ENCODE data around the gene THRB. TPM values are rescaled to one million over a fixed set of nuclear protein-coding genes. Genes with fewer than 3 reads are reported as not detected.

Gene THRB
- total and polyA plus RNA-seq, 2 donors (not counting 3 experiments of a cell fraction or from before 2014, with no cell fraction given): 0.06 TPM; not detected in 1

DNA sequence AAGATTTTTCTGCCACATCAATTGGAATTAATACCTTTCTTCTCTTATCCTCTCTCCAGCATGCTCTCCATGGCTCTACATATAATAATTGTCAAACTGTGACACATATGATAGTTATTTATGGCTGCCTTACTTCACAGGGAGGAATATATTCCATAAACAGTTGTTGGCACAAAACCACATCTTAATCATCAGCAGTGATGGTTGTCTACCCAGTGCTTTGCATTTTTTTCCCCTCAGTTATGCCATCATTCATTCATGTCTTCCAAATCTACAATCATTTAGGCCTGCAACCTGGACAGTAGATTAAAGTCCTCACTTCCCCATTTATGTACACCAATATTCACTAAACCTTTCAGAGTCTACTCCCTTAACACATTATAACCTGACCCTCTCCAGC, 107.7 kb downstream of the THRB start:
- no peaks in the 10 kb centered on the region for H3K4me1 ChIP-seq (ENCODE audit: control insufficient read depth, extremely low read depth, insufficient read depth, low read length)
- no peak overlapping the region for H3K4me3 ChIP-seq (replicated peaks in 1 of 3; ENCODE audit: insufficient read depth in 1 of 3, low read depth in 1 of 3, low read length in 3 of 3)
- ChIA-PET POLR2A (no interaction called here), CTCF (no interaction called here)
- no peaks in the 10 kb centered on the region for H4K20me1 ChIP-seq (replicated peaks; ENCODE audit: control insufficient read depth, extremely low read depth, insufficient read depth, low read length)
- no peaks in the 10 kb centered on the region for H3K9me3 ChIP-seq (replicated peaks; ENCODE audit: control insufficient read depth, insufficient read depth, low read length)
- H3K27ac ChIP-seq (ENCODE audit: insufficient read depth, low read depth, low read length): no peak overlapping the region
- dilution Hi-C loops (cut with MboI; ENCODE audit: extremely low pct_ligation_motif_present, low sequenced_read_pairs) (no loop called here), intact Hi-C loops (cut with micrococcal nuclease) (no loop called here)
- BruUV-seq (replicated peaks): no TSS peak
- H3K36me3 ChIP-seq (ENCODE audit: control insufficient read depth in 2 of 2, extremely low read depth in 1 of 2, insufficient read depth in 2 of 2, low read length in 2 of 2): no peaks in the 10 kb centered on the region
- no peaks in the 10 kb centered on the region for H3K27me3 ChIP-seq (ENCODE audit: control insufficient read depth in 2 of 2, insufficient read depth in 2 of 2, low read length in 2 of 2)
- no peak for TF ChIP-seq GATA2 (IDR thresholded peaks at IDR 0.05; ENCODE audit: insufficient read depth, insufficient read length, low read depth, low read length)
- TF ChIP-seq, protein P1, sequence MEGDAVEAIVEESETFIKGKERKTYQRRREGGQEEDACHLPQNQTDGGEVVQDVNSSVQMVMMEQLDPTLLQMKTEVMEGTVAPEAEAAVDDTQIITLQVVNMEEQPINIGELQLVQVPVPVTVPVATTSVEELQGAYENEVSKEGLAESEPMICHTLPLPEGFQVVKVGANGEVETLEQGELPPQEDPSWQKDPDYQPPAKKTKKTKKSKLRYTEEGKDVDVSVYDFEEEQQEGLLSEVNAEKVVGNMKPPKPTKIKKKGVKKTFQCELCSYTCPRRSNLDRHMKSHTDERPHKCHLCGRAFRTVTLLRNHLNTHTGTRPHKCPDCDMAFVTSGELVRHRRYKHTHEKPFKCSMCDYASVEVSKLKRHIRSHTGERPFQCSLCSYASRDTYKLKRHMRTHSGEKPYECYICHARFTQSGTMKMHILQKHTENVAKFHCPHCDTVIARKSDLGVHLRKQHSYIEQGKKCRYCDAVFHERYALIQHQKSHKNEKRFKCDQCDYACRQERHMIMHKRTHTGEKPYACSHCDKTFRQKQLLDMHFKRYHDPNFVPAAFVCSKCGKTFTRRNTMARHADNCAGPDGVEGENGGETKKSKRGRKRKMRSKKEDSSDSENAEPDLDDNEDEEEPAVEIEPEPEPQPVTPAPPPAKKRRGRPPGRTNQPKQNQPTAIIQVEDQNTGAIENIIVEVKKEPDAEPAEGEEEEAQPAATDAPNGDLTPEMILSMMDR (IDR thresholded peaks at IDR 0.05; ENCODE audit: extremely low read depth in 1 of 2, insufficient read depth in 1 of 2, low read depth in 1 of 2, low read length in 2 of 2): no peak
- TF ChIP-seq EZH2 (IDR thresholded peaks at IDR 0.05; ENCODE audit: borderline replicate concordance, low read depth, low read length, severe bottlenecking): no peak
- TF ChIP-seq, protein P2, sequence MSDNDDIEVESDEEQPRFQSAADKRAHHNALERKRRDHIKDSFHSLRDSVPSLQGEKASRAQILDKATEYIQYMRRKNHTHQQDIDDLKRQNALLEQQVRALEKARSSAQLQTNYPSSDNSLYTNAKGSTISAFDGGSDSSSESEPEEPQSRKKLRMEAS (IDR thresholded peaks at IDR 0.05; ENCODE audit: insufficient read depth, insufficient read length): no peak
- TF ChIP-seq FOS (IDR thresholded peaks at IDR 0.05; ENCODE audit: borderline replicate concordance, insufficient read depth, low read length): no peak
- TF ChIP-seq MYC (IDR thresholded peaks at IDR 0.05; ENCODE audit: low read depth, low read length): no peak
- TF ChIP-seq POLR2AphosphoS5 (IDR thresholded peaks at IDR 0.05; ENCODE audit: insufficient read depth, low read depth, low read length): no peak
- TF ChIP-seq POLR2A (IDR thresholded peaks at IDR 0.05; ENCODE audit: low read depth, low read length): no peak
- TF ChIP-seq JUN (IDR thresholded peaks at IDR 0.05; ENCODE audit: borderline replicate concordance, insufficient read depth, insufficient read length, low read depth): no peak
- H3K79me2 ChIP-seq (ENCODE audit: control insufficient read depth, insufficient read depth, low read length): no peaks in the 10 kb centered on the region
- H2AFZ ChIP-seq (ENCODE audit: low read depth, low read length): no peak overlapping the region
- H3K9ac ChIP-seq (replicated peaks; ENCODE audit: extremely low read depth, insufficient read depth, low read length): no peak overlapping the region
- H3K9me1 ChIP-seq (replicated peaks; ENCODE audit: control insufficient read depth, extremely low read depth, insufficient read depth, low read length): no peaks in the 10 kb centered on the region
- no peak for DNase-seq (ENCODE audit: low read depth, low spot score)
- no peak overlapping the region for H3K4me2 ChIP-seq (ENCODE audit: insufficient read depth, low read length)
- FAIRE-seq: no peak

All from endothelial cell of umbilical vein (primary cell).